KOPT-K1 (cell line): ENCODE data around the gene TRMT13.
"Not testable (repeated sequence)": the region's sequence is repeated elsewhere in the genome, so short reads cannot be mapped to it uniquely, and the experiment has no call there.

ENCODE experiments used
- H3K27ac ChIP-seq: fragments of 200-600 bp; sonication (generic); 2 replicates; pipeline ENCODE4 v1.5.1; 2016; ENCODE audit warnings: antibody characterized with exemption, mild to moderate bottlenecking, low read depth, low read length; ENCODE audit not compliant: poor library complexity, severe bottlenecking
- H3K36me3 ChIP-seq: fragments of 200-600 bp; sonication (generic); 2 replicates; pipeline ENCODE4 v1.5.1; 2017; ENCODE audit warnings: antibody characterized with exemption, mild to moderate bottlenecking, low read length, moderate library complexity; ENCODE audit not compliant: insufficient read depth
- H3K9me3 ChIP-seq: fragments of 200-600 bp; sonication (generic); 2 replicates; pipeline ENCODE4 v1.5.1; 2017; ENCODE audit warnings: antibody characterized with exemption, low read length, mild to moderate bottlenecking; ENCODE audit not compliant: insufficient read depth, poor library complexity, severe bottlenecking

The TRMT13 gene

DNA sequence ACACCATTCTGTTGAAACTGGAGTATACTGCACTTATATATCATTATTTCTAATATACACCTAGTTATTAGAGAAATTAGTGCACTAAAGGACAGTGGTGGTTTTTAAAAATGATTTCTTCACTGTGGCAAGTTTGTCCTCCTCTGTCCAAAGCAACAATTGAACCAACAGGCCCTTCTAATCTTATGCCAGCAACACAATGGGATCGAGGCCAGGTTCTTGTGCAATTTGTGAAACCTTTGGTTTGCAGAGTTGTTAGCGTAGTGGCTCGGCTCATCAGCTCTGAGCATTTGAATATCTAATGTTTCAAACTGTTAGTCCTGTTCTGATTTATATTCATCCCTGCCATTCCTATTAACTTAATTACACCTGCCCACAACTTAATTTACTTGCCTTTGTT lies 54.9 kb downstream of the TRMT13 start:
- Histone ChIP-seq H3K36me3 (no peaks in the 10 kb centered on the region), H3K9me3 (no peaks in the 10 kb centered on the region), H3K27ac (no peak overlapping the region)

DNA sequence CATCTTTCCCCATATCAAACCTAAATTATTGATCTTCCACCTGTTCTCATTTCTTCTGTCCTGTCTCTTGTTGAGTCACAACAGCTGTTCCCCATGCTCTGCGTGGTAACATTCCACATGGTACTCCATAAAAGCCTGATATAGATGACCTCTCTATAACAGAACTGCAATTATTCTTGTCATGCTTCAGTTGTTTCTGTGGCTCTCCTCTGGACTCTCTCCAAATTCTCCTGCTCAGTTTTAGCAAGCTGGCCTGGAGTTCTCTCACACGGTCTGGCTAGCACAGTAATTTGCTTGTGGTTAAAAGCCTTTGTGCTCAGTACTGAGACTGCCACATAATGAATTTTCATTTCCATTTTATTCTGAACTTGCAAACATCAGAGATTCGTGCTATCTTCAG lies 55.7 kb downstream of the TRMT13 start:
- Histone ChIP-seq H3K36me3 (no peaks in the 10 kb centered on the region), H3K9me3 (no peaks in the 10 kb centered on the region), H3K27ac (no peak overlapping the region)

DNA sequence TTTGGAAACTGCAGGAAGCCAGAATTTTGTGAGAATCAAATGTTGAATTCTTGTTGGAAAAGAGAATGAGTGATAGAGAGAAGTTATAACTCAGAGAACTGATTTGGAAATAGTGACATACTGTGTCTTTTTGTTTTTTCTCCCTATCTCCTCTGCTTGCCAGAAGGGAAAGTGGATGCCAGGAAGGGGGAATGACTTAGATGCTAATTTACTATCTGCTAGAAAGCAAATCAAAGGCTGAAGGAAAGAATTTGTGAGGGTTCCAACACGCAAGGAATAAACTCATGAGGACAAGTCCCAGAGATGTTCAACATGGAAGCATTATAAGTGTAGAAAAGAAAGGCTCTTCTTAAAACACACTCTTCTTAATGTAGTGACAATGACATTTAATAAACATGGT lies 65.6 kb downstream of the TRMT13 start:
- Histone ChIP-seq H3K36me3 (peaks cover 82% of the 10 kb centered on the region), H3K27ac (no peak overlapping the region), H3K9me3 (peaks cover 14% of the 10 kb centered on the region)

DNA sequence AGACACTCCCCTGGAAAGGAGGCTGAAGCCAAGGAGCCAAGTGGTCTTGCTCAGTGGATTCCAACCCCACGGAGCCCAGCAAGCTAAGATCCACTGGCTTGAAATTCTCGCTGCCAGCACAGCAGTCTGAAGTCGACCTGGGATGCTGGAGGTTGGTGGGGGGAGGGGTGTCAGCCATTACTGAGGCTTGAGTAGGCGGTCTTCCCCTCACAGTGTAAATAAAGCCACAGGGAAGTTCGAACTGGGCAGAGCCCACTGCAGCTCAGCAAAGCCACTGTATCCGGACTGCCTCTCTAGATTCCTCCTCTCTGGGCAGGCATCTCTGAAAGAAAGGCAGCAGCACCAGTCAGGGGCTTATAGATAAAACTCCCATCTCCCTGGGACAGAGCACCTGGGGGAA lies 67.1 kb downstream of the TRMT13 start:
- Histone ChIP-seq H3K36me3 (peaks cover 73% of the 10 kb centered on the region), H3K9me3 (peaks cover 16% of the 10 kb centered on the region)
- not testable (repeated sequence) for H3K27ac ChIP-seq
